ENCODE data around the gene NIPBL.
"Not testable (repeated sequence)": the region's sequence is repeated elsewhere in the genome, so short reads cannot be mapped to it uniquely, and the experiment has no call there.

NIPBL gene

DNA sequence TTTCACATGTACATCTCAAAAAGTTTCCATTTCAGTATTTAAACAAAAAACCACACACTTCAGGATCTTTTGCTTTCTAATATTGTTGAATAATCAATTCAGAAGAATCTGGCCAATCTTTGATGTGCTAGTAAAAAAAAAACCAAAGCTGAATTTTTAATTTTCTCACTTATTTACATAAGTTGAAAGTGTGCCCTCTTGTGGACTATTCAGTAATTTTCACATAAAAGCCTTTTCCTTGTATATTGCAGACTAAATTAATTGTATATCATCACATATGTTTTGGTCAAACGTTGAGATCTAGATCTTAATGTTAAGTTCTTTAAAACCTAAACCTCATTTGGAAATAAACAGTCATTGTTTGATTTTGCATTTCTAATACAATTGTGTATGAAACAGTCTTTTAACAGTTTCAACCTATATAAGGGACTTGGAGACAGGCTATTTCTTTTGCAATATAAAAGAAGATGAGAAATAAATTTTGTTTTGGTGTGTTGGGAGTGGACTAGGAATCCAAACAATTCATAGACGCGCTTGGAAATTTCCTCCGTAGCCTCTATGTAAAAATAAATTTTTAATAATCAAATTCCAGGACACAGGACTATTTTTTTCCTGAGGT, 68.1 kb downstream of the NIPBL start:
- peak; percentile 69 for DNase-seq (ENCODE audit: low read depth, low spot score)

DNA sequence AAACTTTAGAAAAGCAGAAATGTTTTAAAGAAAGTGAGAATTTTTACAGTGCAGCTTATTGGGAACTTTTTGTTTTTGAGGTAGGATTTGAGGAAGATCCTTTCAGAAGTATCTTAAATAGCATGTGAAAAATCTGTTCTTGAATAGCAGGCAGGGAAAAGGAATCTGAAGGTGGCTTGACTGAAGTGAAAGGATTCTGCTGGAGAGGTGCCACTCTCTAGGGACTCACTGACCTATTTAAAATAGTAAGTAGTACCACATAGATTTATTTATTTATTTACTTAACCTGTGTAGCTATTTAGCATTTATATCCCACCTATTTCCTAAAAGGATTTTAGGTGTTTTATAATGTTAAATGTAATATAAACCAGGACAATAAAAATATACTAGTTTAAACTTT, 69.1 kb downstream of the NIPBL start:
- DNase-seq (ENCODE audit: low read depth, low spot score) = no peak

DNA sequence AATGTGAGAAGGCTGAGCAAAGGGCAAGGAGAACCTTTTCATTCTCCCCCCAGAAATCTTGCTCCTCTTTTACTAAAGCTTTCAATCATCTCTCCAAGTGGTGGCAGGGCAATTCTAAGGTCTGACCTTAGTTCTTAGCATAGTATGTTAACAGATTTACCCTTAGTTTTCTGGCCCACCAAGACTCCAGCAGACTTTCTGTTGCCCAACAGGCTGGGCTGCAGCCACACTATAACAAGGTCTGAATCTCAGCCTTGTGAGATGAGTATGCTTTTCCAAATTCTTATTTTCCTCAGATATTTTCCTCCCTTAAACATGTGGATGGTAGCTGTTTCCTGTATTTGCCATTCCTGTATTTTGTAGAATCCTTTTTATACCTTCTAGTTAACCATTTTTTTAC, 69.5 kb downstream of the NIPBL start:
- no peak for DNase-seq (ENCODE audit: low read depth, low spot score)

DNA sequence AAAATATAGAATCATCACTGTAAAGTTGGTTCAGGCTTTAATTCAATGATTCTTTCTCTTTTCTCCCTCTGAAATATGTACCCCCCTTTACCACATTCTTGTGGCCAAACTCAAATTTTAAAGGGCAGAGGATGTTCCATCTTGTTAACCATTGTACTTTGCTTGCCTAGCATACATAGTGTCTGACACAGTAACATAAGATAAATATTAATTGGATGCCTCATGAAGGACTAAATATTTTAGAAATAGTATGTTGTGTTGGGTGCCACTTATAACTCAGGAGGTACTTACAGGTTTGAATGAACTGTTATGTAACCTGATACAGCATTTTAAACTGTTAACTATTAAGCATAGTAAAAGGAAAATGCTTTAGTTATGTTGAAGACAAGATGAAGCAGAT, 71.5 kb downstream of the NIPBL start:
- peak; percentile 58 for DNase-seq (ENCODE audit: low read depth, low spot score)

DNA sequence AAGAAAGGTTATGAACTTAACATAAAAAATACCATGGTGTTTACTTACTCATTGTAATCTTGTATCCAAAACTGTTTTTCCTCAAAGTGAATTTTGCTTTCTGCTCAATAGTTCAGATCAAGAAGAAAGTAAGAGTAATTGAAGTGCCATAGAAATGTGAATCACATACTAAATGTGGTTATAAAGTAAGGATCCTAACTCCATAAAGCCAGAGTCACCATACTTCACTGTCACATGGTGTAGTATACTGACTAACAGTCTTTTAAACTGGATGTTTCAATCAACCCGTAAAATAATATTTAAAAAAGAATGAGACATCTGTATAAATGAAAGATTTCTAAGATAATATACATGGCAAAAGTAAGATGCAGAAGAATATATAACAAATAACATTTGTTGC, 72.1 kb downstream of the NIPBL start:
- no peak for DNase-seq (ENCODE audit: low read depth, low spot score)

DNA sequence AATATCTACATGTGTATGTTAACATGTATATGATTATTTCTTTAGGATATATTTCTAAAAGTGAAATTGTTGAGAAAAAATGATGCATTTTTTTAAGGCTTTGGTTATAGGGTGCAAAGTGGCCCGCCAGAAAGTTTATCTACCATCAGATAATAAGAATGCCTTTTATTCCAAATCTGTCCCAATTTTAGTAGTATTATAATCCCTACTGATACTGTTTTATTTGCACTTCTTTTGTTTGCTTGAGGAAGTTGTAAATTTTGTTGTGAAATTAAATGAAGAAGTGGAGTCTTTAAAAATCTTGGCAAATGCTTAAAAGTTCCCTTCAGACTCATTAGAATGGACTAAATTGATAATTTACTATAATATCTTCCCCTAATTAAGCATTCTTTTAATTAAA, 73.0 kb downstream of the NIPBL start:
- no peak for DNase-seq (ENCODE audit: low read depth, low spot score)

DNA sequence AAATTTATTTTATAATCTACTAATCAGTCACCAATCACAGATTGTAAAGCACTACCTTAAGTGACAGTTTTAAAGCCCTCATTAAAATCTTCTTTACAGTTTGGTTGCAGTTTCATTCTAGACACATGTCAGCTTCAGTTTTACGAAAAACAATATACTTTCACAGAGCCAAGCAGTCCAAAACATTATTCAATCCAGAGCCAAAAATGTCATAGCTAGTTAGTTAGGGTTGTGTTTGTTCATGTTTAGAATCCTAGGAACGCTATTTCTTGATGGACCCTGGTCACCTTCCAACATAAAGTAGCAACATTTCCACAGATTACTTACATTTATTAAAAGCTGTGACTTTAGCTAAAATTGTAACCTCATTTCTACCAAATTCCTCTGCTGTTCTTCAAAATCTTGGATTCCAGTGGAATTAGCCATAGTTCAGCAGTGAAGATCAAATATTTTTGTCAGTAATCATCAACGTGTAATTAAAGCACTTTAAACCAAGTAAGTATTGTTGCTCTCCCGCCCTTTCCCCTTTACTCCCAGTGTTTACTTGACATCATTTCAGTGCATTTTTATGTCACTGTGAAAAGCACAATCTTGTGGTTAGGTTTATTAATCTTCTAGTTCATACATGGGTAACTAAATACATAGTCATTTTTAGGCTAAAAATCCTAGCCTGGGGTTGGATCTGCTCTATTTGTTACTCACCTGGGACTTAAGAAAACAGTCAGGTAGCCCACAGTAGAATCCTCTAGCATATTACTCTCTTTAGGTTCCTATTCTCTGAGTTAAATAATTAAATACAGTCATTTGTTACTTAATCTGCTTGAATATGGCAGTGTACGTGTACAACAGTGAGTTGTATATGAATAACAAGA, 74.3 kb downstream of the NIPBL start:
- DNase-seq (ENCODE audit: low read depth, low spot score) = peak; percentile 59

DNA sequence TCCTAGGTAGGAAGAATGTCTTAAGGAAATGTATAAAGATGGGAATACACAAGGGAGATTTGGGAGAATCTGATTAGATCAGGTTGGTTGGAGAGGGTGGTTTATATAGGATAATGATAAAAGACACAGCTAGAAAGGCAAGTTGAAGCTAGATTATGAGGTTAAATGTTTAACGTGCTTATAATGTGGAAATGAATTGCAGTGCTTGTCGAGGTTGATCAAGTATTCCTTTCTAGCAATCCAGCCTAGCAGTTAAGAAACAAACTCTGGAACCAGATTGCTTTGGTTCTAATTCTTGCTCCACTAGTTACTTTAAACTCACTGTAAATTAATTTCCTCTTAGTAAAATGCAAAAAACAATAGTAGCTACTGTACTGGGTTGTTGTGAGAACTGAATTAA, 76.5 kb downstream of the NIPBL start:
- no peak for DNase-seq (ENCODE audit: low read depth, low spot score)

DNA sequence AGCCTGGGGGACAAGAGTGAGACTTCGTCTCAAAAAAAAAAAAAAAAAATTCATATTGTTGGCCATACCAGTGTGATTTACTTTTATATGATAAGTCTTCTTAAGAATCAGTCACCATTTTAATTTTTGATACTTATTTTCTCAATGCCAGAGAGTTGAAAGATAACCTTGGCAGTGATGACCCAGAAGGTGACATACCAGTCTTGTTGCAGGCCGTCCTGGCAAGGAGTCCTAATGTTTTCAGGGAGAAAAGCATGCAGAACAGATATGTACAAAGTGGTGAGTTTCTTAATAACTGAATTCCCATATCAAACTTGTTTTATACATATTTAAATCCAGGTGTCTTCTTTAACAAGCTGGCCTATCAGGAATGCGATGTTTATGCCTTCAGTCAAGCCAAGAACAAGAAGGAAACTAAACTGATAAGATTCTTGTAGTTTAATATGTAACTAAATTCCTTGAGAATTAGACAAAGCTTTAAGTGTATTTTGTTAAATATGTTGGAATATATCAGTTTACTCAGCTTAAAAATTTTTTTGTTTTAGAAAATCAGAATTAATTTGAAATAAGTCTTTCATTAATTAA, 81.5 kb downstream of the NIPBL start:
- no peak for DNase-seq (ENCODE audit: low read depth, low spot score)

DNA sequence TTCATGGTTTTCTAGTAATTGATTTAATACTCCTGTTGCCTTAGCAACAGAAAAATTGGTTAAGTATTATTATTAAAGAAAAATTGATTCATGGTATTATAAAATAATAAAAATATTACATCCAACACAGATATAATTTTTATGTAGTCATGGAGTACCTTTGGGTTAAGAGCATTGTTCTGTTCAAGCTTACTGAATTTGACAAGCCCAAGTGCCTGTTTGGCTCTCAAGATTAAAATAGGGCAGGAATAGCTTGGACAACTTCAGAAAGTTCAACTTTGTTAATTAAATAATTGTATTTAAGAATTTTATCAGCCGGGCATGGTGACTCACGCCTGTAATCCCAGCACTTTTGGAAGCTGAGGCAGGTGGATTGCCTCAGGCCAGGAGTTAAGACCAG, 82.0 kb downstream of the NIPBL start:
- DNase-seq (ENCODE audit: low read depth, low spot score) = no peak

DNA sequence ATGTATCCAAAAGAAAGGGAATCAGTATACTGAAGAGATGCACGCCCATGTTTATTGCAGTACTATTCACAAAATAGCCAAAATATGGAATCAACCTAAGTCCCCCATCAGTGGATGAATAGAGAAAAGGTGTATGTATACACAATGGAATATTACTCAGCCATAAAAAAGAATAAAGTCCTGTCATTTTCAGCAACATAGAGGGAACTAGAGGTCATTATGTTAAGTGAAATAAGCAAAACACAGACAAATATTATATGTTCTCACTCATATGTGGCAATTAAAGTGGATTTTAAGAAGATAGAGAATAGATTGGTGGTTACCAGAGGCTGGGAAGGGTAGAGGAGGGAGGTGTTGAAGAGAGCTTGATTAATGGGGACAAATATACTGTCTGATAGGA, 88.6 kb downstream of the NIPBL start:
- DNase-seq (ENCODE audit: low read depth, low spot score) = no peak

DNA sequence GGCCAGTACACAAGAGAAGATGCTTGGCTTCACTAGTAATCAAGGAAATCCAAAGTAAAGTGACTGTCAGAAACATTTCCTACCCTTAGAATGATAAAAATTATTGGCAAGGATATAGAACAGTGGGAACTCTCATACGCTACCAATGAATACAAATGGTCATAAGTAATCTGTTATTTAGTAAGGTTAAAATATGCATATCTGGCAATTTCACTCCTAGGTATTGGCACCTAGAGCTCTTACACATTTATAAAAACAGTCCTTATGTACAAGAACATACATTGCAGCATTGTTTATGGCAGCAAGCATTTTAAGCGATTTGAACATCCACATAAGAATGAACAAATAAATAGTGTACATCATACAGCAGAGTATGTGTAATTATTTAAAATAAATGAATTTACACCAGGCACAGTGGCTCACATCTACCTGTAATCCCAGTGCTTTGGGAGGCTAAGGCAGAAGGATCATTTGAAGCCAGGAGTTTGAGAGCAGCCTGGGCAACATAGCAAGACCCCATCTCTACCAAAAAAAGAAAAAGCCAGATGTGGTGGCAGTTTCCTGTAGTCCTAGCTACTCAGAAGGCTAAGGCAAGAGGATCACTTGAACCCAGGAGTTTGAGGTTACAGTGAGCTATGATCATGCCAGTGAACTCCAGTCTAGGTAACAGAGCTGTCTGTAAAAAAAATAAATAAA, 93.3 kb downstream of the NIPBL start:
- DNase-seq (ENCODE audit: low read depth, low spot score) = no peak

DNA sequence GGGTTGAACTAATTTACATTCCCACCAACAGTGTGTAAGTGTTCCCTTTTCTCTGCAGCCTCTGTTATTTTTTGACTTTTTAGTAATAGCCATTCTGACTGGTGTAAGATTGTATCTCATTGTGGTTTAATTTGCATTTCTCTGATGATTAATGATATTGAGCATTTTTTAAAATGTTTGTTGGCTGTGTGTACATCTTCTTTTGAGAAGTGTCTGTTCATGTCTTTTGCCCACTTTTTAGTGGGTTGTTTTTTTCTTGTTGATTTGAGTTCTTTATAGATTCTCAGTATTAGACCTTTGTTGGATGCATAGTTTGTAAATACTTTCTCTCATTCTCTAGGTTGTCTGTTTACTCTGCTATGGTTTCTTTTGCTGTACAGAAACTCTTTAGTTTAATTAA, 101.6 kb downstream of the NIPBL start:
- DNase-seq (ENCODE audit: low read depth, low spot score) = no peak

DNA sequence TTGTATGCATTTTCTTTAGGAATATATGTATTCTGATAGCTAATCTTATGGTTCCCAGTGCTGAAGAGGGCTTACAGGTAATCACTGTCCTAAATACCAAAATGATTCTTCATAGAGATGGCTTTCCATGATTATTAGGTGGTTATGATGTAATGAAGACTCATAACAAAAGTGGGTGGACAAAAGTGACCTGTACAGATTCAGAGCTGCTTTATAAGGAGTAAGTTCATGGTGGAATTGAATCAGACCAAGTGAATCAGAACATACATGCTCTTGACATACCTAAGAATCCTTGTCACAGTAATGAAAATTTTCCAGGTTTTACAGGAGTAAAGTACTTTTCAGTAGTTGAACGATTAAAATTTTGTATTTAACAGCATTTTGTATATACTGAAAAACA, 105.6 kb downstream of the NIPBL start:
- no peak for DNase-seq (ENCODE audit: low read depth, low spot score)

DNA sequence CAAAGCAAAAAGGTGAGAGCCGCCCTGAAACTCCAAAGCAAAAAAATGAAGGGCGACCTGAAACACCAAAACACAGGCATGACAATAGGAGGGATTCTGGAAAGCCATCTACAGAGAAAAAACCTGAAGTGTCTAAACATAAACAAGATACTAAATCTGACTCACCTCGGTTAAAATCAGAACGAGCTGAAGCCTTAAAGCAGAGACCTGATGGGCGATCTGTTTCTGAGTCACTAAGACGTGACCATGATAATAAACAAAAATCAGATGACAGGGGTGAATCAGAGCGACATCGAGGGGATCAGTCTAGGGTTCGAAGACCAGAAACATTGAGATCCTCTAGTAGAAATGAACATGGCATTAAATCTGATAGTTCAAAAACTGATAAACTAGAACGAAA, 108.8 kb downstream of the NIPBL start:
- DNase-seq (ENCODE audit: low read depth, low spot score) = no peak

DNA sequence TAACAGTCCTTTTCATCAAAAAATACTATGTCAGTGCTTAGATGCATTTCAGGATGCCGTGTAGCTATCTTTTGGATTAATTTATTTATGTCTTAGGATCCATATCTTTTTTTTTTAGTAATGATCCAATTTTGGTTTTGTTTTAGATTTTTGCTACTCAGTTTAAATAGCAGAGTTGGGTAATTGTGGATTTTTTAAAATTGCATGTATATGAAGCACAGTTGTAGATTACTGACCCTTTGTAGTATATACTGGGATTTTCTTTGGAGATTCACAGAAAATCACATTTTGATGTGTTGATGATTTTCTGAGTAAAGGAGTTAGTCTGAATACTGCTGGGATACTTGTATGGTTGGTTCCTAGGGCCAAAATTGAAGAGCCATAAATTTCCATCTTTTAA, 111.8 kb downstream of the NIPBL start:
- DNase-seq (ENCODE audit: low read depth, low spot score) = no peak

DNA sequence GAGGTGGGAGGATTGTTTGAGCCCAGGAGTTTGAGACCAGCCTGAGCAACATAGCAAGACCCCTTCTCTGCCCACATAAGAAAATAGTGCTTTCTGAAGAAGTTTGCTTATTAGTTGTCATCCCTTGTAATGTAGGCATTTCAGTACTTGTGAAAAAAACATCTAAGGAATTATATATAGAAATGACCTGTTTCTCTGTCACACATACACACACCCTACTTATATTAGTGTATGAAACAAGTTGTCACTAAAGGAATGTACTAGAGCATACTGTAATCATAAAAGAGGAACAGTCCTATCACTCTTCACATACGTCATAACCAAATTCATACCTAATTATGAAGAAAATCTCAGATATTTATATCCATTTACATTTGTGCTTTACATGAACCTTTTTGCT, 122.0 kb downstream of the NIPBL start:
- no peak for DNase-seq (ENCODE audit: low read depth, low spot score)

DNA sequence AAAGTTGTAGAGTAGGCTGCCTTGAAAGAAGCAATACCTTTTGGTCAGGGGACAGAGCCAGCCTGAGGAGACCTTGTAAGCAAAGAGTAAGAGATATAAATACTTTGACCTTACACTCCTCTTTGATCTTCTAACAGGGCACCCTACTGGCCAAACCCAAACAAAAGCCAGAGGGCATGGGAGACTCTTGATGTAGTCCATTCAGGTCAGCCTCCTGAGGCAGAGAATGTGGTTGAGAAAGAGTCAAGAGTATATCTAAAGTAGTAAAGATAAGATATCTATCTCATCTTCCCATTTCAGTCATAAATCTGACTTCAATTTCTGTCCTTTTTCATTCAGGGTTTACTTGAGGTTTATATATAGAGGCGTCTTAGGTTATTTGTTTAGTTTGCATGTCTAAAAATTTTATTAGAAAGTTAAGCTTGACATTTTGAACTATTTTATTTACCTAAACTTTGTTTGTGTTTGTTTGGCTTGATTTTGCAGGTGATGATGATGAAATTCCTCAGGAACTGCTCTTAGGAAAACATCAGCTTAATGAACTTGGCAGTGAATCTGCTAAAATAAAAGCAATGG, 125.7 kb downstream of the NIPBL start:
- DNase-seq (ENCODE audit: low read depth, low spot score) = no peak

DNA sequence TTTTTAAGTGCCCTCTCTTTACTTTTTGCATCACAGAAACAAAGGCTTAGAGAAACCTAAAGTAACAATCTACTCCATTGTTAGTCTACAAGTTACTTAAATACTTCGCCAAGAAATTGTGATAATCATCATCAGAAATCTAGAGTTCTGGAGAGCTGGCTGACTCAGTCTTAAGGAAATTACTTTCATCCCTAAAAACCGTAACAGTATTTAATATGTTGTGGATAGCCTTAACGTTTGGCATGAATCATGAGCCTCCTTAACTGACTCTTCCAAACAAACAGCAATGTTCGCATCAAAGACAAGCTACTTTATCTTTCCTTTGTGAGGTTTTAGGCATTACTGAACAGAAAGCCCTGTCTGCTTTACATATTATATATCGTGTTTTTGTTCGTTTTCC, 128.7 kb downstream of the NIPBL start:
- peak; percentile 28 for DNase-seq (ENCODE audit: low read depth, low spot score)

DNA sequence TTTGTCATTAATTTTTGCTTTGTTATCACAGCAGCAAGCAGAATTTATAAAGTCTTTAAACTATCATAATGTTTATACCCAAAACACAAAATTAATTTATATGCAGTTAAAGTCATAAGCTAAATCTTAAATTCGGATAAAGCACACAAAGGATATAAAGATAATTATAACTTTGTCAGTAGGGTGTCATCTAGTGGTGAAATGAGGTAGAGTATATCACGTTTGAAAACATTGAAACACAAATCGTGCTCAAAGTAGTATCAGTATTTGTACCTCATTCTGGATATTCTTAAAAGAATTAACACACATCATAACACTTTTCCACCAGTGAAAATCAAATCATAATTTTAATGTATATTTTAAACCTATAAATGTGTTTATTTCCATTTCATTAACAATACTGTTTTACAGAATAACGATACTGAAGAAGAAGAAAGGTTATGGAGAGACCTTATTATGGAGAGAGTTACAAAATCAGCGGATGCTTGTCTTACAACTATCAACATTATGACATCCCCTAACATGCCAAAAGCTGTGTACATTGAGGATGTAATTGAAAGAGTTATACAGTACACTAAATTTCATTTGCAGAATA, 129.5 kb downstream of the NIPBL start:
- DNase-seq (ENCODE audit: low read depth, low spot score) = peak; percentile 39

DNA sequence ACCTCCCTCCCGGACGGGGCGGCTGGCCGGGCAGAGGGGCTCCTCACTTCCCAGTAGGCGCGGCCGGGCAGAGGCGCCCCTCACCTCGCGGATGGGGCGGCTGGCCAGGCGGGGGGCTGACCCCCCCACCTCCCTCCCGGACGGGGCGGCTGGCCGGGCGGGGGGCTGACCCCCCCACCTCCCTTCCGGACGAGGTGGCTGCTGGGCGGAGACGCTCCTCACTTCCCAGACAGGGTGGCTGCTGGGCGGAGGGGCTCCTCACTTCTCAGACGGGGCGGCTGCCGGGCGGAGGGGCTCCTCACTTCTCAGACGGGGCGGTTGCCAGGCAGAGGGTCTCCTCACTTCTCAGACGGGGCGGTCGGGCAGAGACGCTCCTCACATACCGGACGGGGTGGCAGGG, 136.6 kb downstream of the NIPBL start:
- DNase-seq (ENCODE audit: low read depth, low spot score) = not testable (repeated sequence)

DNA sequence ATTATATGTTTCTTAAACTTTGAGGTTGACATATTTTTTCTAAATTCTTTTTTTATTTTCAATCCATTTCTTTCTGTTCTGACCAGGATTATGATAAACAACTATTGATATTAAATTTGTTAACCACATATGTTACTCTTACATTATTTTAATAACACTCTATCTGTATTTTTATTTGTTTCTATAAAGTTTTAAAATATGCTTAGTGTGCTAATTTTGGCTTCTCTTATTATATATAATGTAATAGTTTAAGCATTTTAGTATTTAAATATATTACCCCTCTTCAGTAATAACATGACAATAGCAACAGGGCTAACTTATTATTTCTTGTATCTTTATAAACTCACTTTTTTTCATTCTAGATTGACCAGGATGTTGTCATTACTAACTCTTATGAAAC, 137.8 kb downstream of the NIPBL start:
- no peak for DNase-seq (ENCODE audit: low read depth, low spot score)

All from astrocyte of the hippocampus (primary cell).